ENCODE results near the gene RENBP. TPM values are rescaled to one million over a fixed set of nuclear protein-coding genes. Genes with fewer than 3 reads are reported as not detected.

RENBP gene
- total and polyA plus RNA-seq, 12 donors, result 5.4 to 69.6 (median 26.1) TPM

GRCh38 chrX:153950127-153950526, 5.7 kb upstream of the RENBP start:
- no peak for TF ChIP-seq POLR2A (IDR thresholded peaks at IDR 0.05)
- no peak for TF ChIP-seq CTCF (IDR thresholded peaks at IDR 0.05)
- 72 to 92% (median 81%) methylated on average over 3 to 19 of the region's 19 CpGs for WGBS, 4 donors
- intact Hi-C loops (cut with DNase I), result no loop called here
- Histone ChIP-seq H3K27me3 (no peaks in the 10 kb centered on the region), H3K27ac (peak overlapping the region in 1 of 5 donors; percentile 33), H3K36me3 (replicated peaks in 1 of 2) (peaks cover 0 to 65% of the 10 kb centered on the region in 2 donors), H3K4me3 (no peak overlapping the region), H3K9me3 (replicated peaks in 1 of 3) (no peaks in the 10 kb centered on the region), H3K4me1 (replicated peaks in 1 of 2) (peaks cover 0 to 17% of the 10 kb centered on the region in 2 donors)
- no peak for DNase-seq

- H3K4me3 ChIP-seq, result no peak overlapping the region
- no peaks in the 10 kb centered on the region for H3K9me3 ChIP-seq (replicated peaks in 1 of 3)
- peak overlapping the region in 2 of 5 donors; percentile 33 to 73 for H3K27ac ChIP-seq
- DNase-seq, result peak in 1 of 7 donors; percentile 41
- peaks cover 0 to 56% of the 10 kb centered on the region in 2 donors for H3K36me3 ChIP-seq (replicated peaks in 1 of 2)
- no peaks in the 10 kb centered on the region for H3K27me3 ChIP-seq
- peaks cover 0 to 17% of the 10 kb centered on the region in 2 donors for H3K4me1 ChIP-seq (replicated peaks in 1 of 2)
- intact Hi-C loops (cut with DNase I), result no loop called here
- 57 to 74% (median 65%) methylated on average over 22 to 30 of the region's 30 CpGs for WGBS, 4 donors
- TF ChIP-seq CTCF (IDR thresholded peaks at IDR 0.05) (no peak), POLR2A (IDR thresholded peaks at IDR 0.05) (no peak)
These were observed 4.7 kb upstream of the RENBP start for GRCh38 chrX:153948847-153949805.

- Histone ChIP-seq H3K4me1 (replicated peaks in 1 of 2) (peaks cover 0 to 13% of the 10 kb centered on the region in 2 donors), H3K27me3 (no peaks in the 10 kb centered on the region), H3K9me3 (replicated peaks in 1 of 3) (no peaks in the 10 kb centered on the region), H3K27ac (peak overlapping the region in 3 of 5 donors; percentile 51 to 83 (median 73)), H3K36me3 (replicated peaks in 1 of 2) (peaks cover 0 to 46% of the 10 kb centered on the region in 2 donors), H3K4me3 (no peak overlapping the region)
- 23 to 59% (median 52%) methylated on average over 5 to 10 of the region's 10 CpGs; no CpG with 5 or more reads in 1 of the 4 donors for WGBS, 4 donors
- peak in 2 of 7 donors; percentile 49 to 70 for DNase-seq
- intact Hi-C loops (cut with DNase I), result no loop called here
- TF ChIP-seq CTCF (IDR thresholded peaks at IDR 0.05) (no peak), POLR2A (IDR thresholded peaks at IDR 0.05) (no peak)
These were observed 3.6 kb upstream of the RENBP start for GRCh38 chrX:153948002-153948466.

GRCh38 chrX:153947009-153947769, 2.7 kb upstream of the RENBP start:
- TF ChIP-seq POLR2A (IDR thresholded peaks at IDR 0.05), result no peak
- peak; percentile 65 to 86 (median 80) for TF ChIP-seq CTCF (IDR thresholded peaks at IDR 0.05)
- intact Hi-C loops (cut with DNase I), result no loop called here
- Histone ChIP-seq H3K4me3 (no peak overlapping the region), H3K4me1 (replicated peaks in 1 of 2) (peaks cover 0 to 13% of the 10 kb centered on the region in 2 donors), H3K36me3 (replicated peaks in 1 of 2) (peaks cover 0 to 38% of the 10 kb centered on the region in 2 donors), H3K27ac (peak overlapping the region in 4 of 5 donors; percentile 35 to 83 (median 62)), H3K27me3 (no peaks in the 10 kb centered on the region), H3K9me3 (replicated peaks in 1 of 3) (no peaks in the 10 kb centered on the region)
- WGBS, 4 donors, result 20 to 46% (median 40%) methylated on average over 8 to 19 of the region's 19 CpGs
- peak; percentile 74 to 86 (median 80) for DNase-seq
